GM18951 (cell line): ENCODE results near the gene DNAJB12.
A peak's percentile ranks its signal among the peaks of the same experiment; 100 is the strongest.
"Not testable (repeated sequence)": the region's sequence is repeated elsewhere in the genome, so short reads cannot be mapped to it uniquely, and the experiment has no call there.

Source experiments
- POLR2A ChIP-seq: IDR thresholded peaks from 4 replicates; pipeline ENCODE4 v1.6.1; 2011; ENCODE audit warnings: mild to moderate bottlenecking; ENCODE audit not compliant: insufficient read length, insufficient read depth; ENCODE audit errors: extremely low read depth
- in situ Hi-C: fragments of 300-500 bp; cut with MboI; formaldehyde crosslinking; loops from one replicate; pipeline ENCODE4 v1.12.0; 2022; ENCODE audit warnings: low sequenced_read_pairs, mixed read lengths, inconsistent platforms; ENCODE audit not compliant: unreplicated experiment

The DNAJB12 gene

GRCh38 chr10:72370201-72370722, 15.5 kb upstream of the DNAJB12 start:
- TF ChIP-seq POLR2A, result no peak
- in situ Hi-C loops, result no loop called here

DNA sequence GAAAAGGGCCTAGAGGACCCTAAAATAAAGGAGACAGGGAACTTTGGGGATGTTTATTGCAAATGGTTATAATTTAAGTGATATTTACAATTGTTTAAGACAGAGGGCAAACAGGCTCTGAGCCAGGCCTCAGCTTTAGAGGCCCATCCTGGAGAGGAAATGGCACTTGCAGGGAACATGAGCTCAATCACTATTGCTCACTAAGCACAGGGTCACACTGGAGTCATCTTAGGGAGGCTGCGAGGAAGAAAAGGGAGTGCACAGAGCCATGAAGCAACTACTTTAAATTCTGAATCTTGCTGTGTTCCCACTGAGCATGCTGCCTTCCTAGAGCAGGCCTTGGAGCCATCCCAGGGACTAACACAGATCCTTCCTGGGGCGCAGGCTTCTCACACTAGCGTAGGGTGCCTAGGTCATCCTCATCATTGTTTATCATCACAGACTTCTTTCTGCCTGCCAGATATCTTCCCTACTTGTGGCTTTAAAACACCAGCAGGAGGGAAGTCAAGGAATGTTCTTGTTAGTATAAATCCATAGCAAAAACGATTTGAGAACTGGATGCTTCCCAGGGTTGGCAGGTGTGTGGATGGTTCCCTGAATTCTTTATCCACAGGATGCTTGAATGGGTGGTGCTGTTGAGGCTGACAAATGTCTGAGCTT, 12.7 kb upstream of the DNAJB12 start:
- in situ Hi-C loops, result loop anchor here (10.0 kb wide), 1 partner anchor 507 kb away; no protein-coding TSS in a partner anchor
- no peak for TF ChIP-seq POLR2A

- no peak for TF ChIP-seq POLR2A
- in situ Hi-C loops, result loop anchor here (10.0 kb wide), 1 partner anchor 510 kb away; no protein-coding TSS in a partner anchor
Measured at GRCh38 chr10:72365106-72365895, 10.6 kb upstream of the DNAJB12 start.

GRCh38 chr10:72364239-72364777, 9.6 kb upstream of the DNAJB12 start:
- in situ Hi-C loops, result loop anchor here (5.0 to 10.0 kb wide), 2 partner anchors 468 to 510 kb away; no protein-coding TSS in a partner anchor
- peak; percentile 62 for TF ChIP-seq POLR2A

- no peak for TF ChIP-seq POLR2A
- in situ Hi-C loops, result no loop called here
Measured at GRCh38 chr10:72356987-72357386, 2.3 kb upstream of the DNAJB12 start.

DNA sequence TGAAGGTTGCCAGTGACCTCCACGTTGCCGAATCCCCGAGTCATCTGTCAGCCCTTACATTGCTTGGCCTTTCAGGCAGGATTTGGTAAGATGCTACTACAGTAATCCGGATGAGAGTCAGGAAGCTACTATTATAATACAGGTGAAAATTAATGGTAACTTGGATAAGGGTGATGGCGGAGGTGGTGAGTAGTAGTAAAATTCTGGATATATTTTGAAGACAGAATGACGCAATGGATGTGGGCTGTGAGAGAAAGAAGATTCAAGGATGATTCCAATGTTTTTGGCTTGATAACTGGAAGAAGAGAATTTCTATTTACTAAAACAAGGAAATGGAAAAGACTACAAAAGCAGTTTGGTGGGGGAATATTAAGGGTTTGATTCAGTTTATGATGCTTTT, 1.4 kb upstream of the DNAJB12 start:
- TF ChIP-seq POLR2A, result no peak
- in situ Hi-C loops, result no loop called here

DNA sequence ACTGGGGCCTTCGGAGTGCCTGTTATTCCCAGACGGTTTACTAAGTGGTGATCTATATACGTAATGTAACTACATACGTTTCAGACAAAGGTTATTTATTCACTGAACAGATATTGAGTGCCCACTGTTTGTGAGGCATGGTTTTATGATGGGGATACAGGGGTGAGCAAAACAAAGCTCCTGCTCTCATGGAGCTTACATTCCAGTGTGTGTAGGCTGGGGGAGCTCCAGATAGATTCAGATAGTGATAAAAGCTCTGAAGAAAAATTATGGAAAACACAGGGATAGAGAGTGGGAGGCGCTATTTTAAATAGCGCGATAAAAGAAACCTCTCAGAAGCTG, 466 bp upstream of the DNAJB12 start:
- no peak for TF ChIP-seq POLR2A
- in situ Hi-C loops, result no loop called here

DNA sequence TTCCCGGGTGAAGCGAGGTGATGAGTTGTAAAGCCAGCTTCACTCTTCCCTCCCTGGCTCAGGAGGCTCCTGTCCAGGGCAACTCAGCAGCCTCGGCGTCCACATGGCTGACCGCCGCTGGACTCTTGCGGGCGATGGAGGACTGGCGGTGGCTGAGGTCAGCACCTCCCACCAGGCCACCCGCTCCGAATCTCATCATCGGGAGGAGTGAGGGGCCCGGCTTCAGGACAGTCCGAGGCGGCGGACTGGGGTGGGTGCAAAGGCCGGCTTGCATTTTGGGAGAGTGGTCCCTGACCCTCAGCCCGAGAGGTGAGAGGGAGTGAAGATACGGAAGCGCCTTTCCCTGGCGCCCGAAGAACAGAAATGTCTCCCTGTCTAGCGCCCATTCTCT, 759 bp downstream of the DNAJB12 start:
- no peak for TF ChIP-seq POLR2A
- in situ Hi-C loops, result no loop called here

DNA sequence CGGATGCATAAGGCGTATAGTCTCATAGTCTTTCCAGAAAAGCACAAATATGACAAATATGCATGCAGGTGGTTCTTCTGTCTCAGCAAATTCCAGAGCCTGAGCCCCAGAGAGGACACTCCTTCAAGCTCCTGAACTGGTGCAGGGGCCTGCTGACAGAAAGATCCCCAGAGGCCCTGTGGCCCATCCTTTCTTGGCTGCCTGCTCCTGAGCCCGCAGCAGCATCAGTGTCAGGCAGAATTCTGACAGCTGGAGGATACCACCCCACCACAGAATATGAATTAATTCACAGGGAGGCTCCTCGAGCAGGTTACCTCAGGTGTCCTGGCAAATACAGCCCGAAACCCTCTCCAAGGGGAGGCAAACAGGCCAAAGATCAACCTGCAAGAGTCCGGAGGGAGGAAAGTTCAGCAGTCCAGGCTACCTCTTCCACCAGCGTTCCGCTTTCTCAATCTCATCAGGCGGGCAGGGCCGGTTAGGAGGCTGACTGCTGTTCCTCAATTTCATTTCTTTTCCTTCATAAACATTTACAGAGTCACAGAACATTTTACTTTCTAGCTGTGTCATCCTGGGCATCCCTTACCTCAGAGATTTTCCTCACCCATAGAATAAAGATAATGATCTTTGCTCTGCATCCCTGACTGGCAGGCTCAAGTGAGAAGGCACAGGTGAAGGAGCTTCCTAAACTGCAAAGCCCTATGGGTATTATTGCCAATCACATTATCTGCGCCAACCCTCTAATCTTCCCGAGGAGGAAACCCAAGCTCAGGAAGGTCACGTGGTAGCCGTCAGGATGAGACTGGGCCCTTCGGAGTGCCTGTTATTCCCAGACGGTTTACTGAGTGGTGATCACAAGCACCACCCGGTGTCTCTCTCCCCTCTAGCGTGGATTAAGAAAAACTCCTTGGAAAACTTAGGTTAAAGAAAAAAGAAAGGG, 1.4 kb downstream of the DNAJB12 start:
- in situ Hi-C loops, result no loop called here
- TF ChIP-seq POLR2A, result no peak

DNA sequence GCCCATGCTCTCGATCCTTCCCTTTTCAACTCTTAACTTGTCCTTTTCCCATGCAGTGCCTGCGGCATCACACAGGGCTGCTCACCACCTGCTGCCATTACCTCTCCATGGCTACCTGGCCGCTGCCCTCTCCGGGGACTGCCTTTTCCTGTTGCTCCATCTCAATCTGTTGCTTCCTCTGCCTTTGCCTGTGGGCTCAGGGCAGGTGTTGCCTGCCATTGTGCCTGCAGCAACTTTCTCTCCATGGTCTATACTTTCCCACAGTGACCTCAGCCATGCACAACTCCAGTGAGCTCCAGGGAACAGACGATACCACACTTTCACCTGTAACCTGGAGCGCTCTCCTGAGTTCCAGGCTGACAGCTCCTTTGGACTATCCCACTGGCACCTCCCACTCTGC, 3.2 kb downstream of the DNAJB12 start:
- in situ Hi-C loops, result no loop called here
- TF ChIP-seq POLR2A, result no peak

- in situ Hi-C loops, result no loop called here
Measured at GRCh38 chr10:72349438-72349837, 5.3 kb downstream of the DNAJB12 start.

GRCh38 chr10:72348282-72348681, 6.4 kb downstream of the DNAJB12 start:
- no peak for TF ChIP-seq POLR2A
- in situ Hi-C loops, result no loop called here

More at GRCh38 chr10:72349438-72349837, 5.3 kb downstream of the DNAJB12 start:
- TF ChIP-seq POLR2A, result no peak

GRCh38 chr10:72346117-72346516, 8.6 kb downstream of the DNAJB12 start:
- in situ Hi-C loops, result not testable (repeated sequence)
